ENCODE data around the gene FRMD4A.
A peak's percentile ranks its signal among the peaks of the same experiment; 100 is the strongest.

The FRMD4A gene

DNA sequence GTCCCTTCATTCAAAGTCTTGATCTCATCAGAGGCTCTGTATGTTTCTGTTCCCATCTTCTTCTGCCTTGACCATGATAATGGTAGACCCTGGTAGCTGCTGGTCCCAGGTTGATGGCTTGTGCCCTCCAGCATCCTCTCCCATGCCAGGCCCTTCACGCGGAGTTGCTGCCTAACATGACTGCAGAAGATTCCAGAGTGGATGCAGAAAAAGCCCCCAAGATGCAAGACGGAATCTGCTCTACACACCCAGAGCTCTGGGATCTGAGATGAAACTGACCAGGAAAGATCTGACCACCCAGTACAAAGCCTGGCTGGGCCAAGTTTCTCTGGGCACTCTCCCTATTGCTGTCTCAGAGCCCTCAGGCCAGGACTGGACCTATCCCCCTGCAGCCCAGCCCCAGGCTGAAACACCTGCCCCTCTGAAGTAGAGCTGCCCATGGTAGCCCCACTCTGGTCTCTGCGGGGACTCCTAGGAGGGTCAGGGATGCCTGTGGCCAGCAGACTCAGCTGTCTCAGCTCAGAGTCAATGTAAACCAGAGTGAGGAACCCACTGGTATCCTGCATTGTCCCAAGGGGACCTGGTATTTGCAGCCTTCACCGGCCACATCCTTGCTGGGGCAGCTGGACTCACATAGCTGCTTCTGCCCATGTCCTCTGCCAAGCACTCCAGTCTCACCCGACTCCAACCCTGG is 9.5 kb upstream of the FRMD4A start:
- TF ChIP-seq, protein P1, sequence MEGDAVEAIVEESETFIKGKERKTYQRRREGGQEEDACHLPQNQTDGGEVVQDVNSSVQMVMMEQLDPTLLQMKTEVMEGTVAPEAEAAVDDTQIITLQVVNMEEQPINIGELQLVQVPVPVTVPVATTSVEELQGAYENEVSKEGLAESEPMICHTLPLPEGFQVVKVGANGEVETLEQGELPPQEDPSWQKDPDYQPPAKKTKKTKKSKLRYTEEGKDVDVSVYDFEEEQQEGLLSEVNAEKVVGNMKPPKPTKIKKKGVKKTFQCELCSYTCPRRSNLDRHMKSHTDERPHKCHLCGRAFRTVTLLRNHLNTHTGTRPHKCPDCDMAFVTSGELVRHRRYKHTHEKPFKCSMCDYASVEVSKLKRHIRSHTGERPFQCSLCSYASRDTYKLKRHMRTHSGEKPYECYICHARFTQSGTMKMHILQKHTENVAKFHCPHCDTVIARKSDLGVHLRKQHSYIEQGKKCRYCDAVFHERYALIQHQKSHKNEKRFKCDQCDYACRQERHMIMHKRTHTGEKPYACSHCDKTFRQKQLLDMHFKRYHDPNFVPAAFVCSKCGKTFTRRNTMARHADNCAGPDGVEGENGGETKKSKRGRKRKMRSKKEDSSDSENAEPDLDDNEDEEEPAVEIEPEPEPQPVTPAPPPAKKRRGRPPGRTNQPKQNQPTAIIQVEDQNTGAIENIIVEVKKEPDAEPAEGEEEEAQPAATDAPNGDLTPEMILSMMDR (conservative IDR thresholded peaks at IDR 0.05): no peak
- no peak overlapping the region for H3K27ac ChIP-seq

DNA sequence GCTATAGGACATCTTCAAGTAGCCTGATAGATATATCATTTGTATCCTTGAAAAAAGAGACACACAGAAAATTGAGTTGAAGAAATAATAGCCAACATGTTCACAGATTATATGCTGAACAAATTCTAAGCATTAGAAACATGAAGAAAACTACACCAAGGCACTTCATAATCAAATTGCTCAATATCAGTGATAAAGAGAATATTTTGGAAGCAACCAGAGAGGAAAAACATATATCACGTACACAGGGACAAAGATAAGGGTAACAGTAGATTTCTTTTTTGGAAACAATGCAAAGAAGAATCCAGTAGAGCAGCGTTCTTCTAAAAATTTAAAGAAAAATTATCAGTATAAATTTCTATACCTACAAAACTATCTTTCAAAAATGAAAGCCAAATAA is 6.0 kb upstream of the FRMD4A start:
- H3K27ac ChIP-seq: no peak overlapping the region
- TF ChIP-seq, protein P1 (conservative IDR thresholded peaks at IDR 0.05): no peak

DNA sequence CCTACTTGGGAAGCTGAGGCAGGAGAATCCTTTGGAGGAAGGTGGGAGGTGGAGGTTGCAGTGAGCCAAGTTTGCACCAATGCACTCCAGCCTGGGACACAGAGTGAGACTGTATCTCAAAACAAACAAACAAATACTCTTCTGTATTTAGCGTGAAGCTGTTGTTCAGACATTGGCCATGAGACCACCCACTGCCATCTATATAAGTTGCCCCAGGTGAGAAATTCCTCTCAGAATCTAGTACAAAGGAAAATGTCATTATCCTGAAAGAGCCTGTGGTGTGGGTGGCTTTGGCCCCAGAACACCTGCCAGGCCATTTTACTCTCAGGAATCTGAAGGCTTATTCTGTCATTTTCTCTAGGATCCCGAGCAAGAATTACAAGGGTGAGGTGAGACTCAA is 4.0 kb upstream of the FRMD4A start:
- TF ChIP-seq, protein P1 (conservative IDR thresholded peaks at IDR 0.05): no peak
- no peak overlapping the region for H3K27ac ChIP-seq

DNA sequence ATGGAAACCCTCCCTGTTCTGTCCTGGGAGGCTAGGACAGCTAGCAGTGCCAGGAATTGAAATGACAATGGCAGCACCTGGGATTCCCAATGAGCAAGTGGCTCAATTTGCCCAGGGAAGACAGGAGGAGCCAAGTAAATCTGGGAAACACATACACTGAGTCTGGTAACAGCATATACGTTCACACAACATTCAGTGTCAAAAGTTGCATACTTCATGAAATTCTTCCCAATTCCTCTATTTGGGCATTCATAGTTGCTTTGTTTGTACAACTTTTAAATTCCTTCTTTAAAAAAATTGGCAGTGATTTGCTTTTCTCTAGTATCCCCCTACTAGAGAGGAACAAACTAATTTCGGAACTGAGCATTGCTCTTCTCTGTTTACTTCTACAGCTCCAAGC is 2.9 kb upstream of the FRMD4A start:
- no peak overlapping the region for H3K27ac ChIP-seq
- TF ChIP-seq, protein P1 (conservative IDR thresholded peaks at IDR 0.05): no peak

DNA sequence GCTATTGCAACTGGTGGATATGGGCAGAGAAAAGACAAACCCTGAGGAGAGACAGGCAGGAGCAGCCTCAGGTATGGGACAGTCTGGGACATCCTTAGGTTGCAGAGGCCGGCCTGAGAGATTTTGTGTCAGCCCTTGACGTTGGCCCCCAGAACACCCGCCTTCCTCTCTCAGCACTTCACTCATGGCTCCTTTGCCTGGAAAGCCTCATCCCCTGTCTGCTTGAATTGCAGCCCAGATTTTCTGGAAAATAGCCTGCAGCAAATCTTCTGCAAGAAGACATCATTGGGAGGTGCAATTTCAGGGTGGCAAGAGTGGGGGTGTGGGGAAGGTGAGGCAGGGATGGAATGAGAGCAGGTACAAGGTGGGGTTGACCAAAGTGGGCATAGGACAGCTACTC is 2.2 kb upstream of the FRMD4A start:
- TF ChIP-seq, protein P1 (conservative IDR thresholded peaks at IDR 0.05): no peak
- H3K27ac ChIP-seq: no peak overlapping the region

DNA sequence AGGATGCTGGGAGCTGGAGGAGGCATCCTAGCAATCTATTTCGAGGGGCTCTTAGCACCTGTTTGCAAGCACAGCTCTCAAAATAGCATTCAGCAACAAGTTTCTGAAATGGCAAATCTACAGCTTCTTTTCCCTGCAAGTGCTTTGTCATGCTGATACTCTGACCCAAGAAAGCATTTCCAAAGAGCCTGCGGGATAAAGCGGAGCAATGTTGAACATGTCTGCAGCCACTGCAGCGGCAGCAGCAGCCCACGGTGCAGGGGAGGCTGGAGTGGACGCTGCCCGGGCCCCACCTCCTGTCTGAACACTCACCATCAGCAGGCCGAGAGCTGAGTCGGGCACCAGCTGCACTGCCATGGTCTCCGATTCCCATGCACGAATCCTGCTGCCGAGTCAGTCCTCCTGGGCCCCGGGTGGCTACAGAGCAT is 964 bp downstream of the FRMD4A start:
- H3K27ac ChIP-seq: no peak overlapping the region
- TF ChIP-seq, protein P1 (conservative IDR thresholded peaks at IDR 0.05): no peak

DNA sequence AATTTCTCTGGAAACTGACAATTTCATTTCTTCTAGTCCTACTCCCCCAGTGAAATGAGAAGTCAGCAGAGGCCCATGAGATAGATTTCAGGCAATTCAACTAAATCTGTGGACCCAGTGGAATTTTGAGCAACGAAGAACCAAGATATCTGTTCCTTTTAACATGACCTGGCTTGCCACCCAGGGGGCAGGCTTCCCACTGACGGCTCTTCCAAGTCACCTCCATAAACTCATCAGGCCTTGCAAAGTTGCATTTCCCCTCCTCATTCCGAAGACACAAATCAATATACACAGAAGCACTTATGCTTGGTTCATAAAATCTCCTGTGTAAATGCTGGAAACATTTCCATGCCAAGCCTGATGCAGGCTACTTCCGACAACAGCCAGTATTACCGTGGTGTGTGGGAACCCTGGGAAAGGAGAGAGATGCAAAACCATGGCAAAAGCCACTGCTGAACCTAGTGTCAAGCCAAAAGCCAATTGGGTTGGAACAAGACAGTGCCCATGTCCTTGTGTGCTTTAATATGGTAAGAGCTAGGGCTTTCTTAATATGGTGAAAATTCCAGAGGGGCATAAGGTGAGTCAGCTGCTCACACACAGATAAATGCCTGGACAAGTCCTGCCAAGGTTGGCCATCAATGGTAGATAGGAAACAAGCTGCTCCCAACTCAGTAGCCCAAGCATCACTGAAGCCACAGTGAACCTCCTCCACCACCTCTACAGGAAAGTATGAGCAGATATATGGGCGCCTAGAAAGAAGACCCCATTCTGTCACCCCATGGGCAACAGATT is 1.6 kb downstream of the FRMD4A start:
- TF ChIP-seq, protein P1 (conservative IDR thresholded peaks at IDR 0.05): peak; percentile 33
- no peak overlapping the region for H3K27ac ChIP-seq

All from VCaP (cell line).